HG03432 (cell line): Measurements from ENCODE around the gene VWA3A.
"Not testable (repeated sequence)": the region's sequence is repeated elsewhere in the genome, so short reads cannot be mapped to it uniquely, and the experiment has no call there.

Source experiments
- ATAC-seq: cut with Tn5 transposase; IDR thresholded peaks from one replicate; pipeline ENCODE4 v1.9.1; 2021; ENCODE audit warnings: mild to moderate bottlenecking, moderate library complexity; ENCODE audit not compliant: unreplicated experiment

VWA3A gene

GRCh38 chr16:22128537-22128936 is 36.2 kb downstream of the VWA3A start:
- ATAC-seq, result not testable (repeated sequence)

- no peak for ATAC-seq
These were observed 38.2 kb downstream of the VWA3A start for GRCh38 chr16:22130528-22130927.

GRCh38 chr16:22132801-22133200 is 40.5 kb downstream of the VWA3A start:
- ATAC-seq, result no peak

- ATAC-seq, result no peak
These were observed 46.1 kb downstream of the VWA3A start for GRCh38 chr16:22138482-22138881.

GRCh38 chr16:22139008-22139407 is 46.7 kb downstream of the VWA3A start:
- no peak for ATAC-seq

- no peak for ATAC-seq
These were observed 47.4 kb downstream of the VWA3A start for GRCh38 chr16:22139732-22140131.

GRCh38 chr16:22141767-22142166 is 49.4 kb downstream of the VWA3A start:
- ATAC-seq, result no peak

- ATAC-seq, result no peak
These were observed 52.2 kb downstream of the VWA3A start for GRCh38 chr16:22144520-22144919.

- ATAC-seq, result no peak
These were observed 55.5 kb downstream of the VWA3A start for GRCh38 chr16:22147853-22148252.

GRCh38 chr16:22151246-22151998 is 59.1 kb downstream of the VWA3A start:
- no peak for ATAC-seq

- no peak for ATAC-seq
These were observed 60.0 kb downstream of the VWA3A start for GRCh38 chr16:22152316-22152715.

GRCh38 chr16:22153078-22153477 is 60.7 kb downstream of the VWA3A start:
- ATAC-seq, result not testable (repeated sequence)

- ATAC-seq, result no peak
These were observed 69.1 kb downstream of the VWA3A start for GRCh38 chr16:22161401-22161800.

- ATAC-seq, result no peak
These were observed 69.8 kb downstream of the VWA3A start, which contains the start of gene SDR42E2 for GRCh38 chr16:22161999-22162655. Gene SDR42E2 (plus strand): TSS chr16:22162506. CDS start chr16:22165583, 3,077 bp downstream.

- no peak for ATAC-seq
These were observed 70.3 kb downstream of the VWA3A start for GRCh38 chr16:22162656-22163009.

GRCh38 chr16:22163806-22164205 is 71.5 kb downstream of the VWA3A start:
- no peak for ATAC-seq

- no peak for ATAC-seq
These were observed 72.1 kb downstream of the VWA3A start for GRCh38 chr16:22164482-22164881.

- no peak for ATAC-seq
These were observed 73.4 kb downstream of the VWA3A start for GRCh38 chr16:22165508-22166285.

GRCh38 chr16:22171953-22172352 is 79.6 kb downstream of the VWA3A start:
- ATAC-seq, result no peak

- ATAC-seq, result not testable (repeated sequence)
These were observed 80.3 kb downstream of the VWA3A start for GRCh38 chr16:22172642-22173041.

GRCh38 chr16:22174642-22175041 is 82.3 kb downstream of the VWA3A start:
- ATAC-seq, result no peak
